GM12801 (cell line): ENCODE measurements around the gene JCHAIN.

Experiments
- CTCF ChIP-seq: IDR thresholded peaks from one replicate; pipeline ENCODE4 v1.5.1; 2011; ENCODE audit warnings: control low read depth; ENCODE audit not compliant: insufficient read length; ENCODE audit errors: extremely low read depth

JCHAIN gene

DNA sequence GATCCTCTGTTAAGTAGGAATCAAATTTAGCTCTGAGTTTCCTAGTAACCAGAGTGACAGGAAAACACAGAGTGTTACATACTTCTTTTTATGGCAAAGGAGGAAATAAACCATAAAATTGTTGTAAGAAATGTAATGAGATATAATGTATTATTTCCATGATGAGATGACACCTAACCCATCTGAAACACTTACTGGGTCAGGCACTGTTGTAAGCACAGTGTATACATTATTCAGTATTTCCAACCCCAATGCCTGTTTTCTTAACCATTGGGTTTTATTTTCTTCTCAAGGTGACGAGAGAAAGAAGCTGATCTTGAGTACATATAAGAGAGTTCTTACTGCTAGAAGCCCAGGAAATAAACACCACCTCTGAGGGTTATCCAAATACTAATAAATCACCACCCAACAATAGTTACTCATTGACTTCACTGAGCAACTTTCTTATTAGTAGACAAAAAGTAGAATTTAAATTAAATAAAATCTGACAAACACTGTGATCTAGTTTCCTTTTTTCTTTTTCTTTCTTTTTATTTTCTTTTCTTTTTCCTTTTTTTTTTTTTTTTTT lies 42.0 kb downstream of the JCHAIN start:
- no peak for TF ChIP-seq CTCF

DNA sequence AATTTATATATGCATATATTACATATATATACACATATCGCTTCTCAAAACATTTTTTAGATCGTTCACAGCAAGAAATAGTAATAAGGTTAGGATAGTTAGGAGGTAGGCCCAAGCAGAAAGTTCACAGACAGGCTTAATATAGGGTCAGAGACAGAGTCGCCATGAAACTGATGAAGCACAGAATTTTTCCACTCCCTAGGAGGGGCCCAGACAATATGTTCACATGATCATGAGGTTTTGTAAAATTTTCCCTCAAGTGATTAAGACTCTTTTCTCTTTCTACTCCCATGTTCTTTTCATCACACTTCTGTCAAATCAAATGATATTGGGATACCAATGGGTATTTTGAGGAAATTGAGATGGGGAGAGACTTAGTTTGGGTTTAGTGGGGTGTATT lies 43.0 kb downstream of the JCHAIN start:
- TF ChIP-seq CTCF = no peak

DNA sequence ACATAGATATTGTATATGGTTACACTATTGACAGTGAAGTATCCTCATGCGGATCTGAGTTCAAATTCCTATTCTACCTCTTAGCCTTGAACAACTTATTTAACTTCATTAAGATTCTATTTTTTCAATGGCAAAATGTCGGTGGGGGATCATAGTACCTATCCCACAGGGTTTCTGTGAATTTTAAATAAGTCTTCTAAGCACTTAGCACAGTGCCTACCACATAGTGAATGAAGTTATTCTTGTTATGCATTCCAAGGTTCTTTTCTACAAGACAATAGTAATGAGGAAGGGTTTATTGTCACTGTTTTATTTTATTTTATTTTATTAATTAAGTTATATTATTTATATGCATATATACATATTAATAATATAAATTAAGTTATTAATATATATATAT lies 46.5 kb downstream of the JCHAIN start:
- TF ChIP-seq CTCF = no peak

DNA sequence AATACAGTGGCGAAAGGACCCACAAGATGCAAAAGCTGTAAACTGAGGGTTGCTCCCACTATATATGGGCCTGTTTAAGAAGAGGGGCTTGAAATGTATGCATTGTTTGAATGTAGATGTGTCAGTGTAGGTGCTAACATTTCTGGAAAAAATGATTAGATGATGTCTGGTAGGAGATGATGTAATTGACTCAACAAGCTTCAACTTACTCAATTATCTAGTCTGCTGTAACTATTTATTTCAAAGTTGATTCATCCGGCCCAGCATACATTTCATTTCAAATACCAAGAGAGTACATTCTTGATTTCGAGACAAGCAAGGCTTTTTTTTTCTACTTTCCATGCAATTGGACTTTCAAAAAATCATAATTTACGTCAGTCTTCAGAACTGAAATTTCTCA lies 47.0 kb downstream of the JCHAIN start:
- no peak for TF ChIP-seq CTCF

GRCh38 chr4:70614184-70614555 lies 52.1 kb downstream of the JCHAIN start:
- no peak for TF ChIP-seq CTCF

DNA sequence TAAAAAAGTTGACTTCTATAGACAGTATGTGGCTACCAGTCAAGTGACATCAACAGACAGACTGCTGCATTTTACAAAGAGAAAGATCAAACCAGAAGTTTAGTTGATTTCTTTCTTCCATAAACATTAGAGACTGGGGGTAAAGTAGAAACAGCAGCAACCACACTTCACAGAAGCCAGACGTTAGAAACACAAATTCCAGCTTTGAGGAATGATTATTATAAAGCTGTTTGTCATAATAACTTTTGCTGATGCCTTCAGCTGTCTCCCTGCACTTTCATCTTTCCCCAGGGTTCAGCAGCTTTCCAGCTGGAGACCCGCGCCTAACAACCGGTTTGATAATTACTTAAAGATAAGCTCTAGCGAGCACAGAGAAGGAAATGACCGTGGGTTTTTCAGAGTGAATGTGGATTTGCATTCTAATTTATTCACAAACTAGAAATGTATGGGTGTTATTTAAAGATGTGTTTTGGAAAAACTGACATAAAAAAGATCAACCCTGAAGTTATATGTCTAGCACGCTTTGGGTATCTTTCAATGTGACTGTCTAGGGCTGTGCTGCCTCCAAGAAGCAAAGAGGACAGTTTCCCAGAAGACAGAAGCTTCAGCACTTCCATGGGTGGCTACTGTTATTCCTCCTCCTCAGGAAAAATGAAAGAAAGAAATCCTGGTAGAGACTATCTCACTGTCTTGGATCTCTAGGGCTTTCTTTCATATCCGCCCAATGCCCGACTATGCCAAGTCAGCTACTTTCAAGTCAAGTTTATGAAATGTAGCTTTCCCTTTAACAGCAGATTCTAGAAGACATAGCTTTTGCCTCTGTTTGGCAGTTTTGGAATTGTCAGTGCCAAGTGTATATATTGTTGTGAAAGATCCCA lies 52.8 kb downstream of the JCHAIN start:
- no peak for TF ChIP-seq CTCF

- no peak for TF ChIP-seq CTCF
Observed at GRCh38 chr4:70608324-70608723, 58.0 kb downstream of the JCHAIN start.
